ENCODE data around the gene SLC16A12. TPM values are rescaled to one million over a fixed set of nuclear protein-coding genes. Genes with fewer than 3 reads are reported as not detected.

The SLC16A12 gene
- total RNA-seq (38.8 TPM), polyA plus RNA-seq (ENCODE audit: insufficient read depth, low read depth, low replicate concordance) (19.0 TPM)
- long read RNA-seq, donor 1, result 0 reads
- long read RNA-seq, donor 2, result 0 reads
- long read RNA-seq, donor 3, full-length matches to known transcripts, result 1 of 1 reads
- long read RNA-seq, donor 3, partial matches to known transcripts, result 0 of 1 reads
- long read RNA-seq, donor 3, other reads (novel, unspliced or antisense), result 0 of 1 reads
- long read RNA-seq, donor 4, full-length matches to known transcripts, result 2 of 2 reads
- long read RNA-seq, donor 4, partial matches to known transcripts, result 0 of 2 reads
- long read RNA-seq, donor 4, other reads (novel, unspliced or antisense), result 0 of 2 reads
- long read RNA-seq, donor 5, full-length matches to known transcripts, result 1 of 1 reads
- long read RNA-seq, donor 5, partial matches to known transcripts, result 0 of 1 reads
- long read RNA-seq, donor 5, other reads (novel, unspliced or antisense), result 0 of 1 reads
- long read RNA-seq, donor 6, result 0 reads
- long read RNA-seq, donor 7, partial matches to known transcripts, result 6 of 25 reads
- long read RNA-seq, donor 7, other reads (novel, unspliced or antisense), result 19 of 25 reads
- long read RNA-seq, donor 8, result 0 reads
- long read RNA-seq, donor 9, partial matches to known transcripts, result 5 of 5 reads
- long read RNA-seq, donor 9, other reads (novel, unspliced or antisense), result 0 of 5 reads
- long read RNA-seq, donor 10, result 0 reads

DNA sequence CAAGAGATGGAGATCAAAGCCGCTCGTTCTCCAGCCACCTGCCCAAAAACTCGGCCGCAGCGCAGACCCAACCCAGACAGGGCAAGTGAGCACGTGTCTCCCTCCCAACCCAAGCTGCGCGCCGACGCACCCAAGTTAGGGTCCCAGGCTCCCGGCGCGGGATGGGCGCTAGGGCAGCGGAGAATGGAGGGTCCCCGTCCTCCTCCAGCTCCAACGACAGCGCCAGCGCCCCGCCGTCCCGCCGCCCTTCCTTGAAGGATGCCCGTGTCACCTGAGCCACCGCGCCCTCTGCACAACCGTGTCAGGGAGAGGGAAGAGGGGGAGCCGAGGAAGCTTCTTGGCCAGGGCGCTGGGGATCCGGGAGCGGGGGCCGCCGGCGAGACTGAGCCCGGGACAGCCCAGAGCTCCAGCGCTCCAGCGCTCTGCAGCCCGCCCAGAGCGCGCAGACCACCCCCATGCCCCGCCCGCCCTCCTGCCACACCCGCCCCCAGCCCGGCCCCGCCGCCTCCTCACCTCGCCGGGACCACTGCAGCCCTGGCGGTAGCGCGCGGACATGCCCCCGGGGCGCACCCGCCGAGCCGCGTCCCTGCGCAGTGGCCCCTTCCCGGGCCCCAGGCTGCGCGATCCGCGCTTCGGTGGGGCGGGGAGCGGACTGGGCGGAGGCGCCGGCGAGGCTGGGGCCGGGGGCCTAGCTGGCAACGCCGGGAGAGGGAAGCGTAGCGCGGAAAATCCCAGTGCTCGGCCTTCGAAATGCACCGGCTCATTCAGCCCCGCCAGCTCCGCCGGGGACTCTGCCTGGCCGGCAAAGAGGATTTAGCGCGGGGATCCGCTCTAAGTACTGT, at the start of gene SLC16A12:
Gene SLC16A12, minus strand, starts transcription at position 424 of the 842 bp plus-strand sequence. CDS start 73,016 bp downstream, outside the sequence.
- peaks cover 13% of the 10 kb centered on the region for H3K27me3 ChIP-seq (ENCODE audit: control insufficient read depth, insufficient read depth, low read length)
- no peak for FAIRE-seq

DNA sequence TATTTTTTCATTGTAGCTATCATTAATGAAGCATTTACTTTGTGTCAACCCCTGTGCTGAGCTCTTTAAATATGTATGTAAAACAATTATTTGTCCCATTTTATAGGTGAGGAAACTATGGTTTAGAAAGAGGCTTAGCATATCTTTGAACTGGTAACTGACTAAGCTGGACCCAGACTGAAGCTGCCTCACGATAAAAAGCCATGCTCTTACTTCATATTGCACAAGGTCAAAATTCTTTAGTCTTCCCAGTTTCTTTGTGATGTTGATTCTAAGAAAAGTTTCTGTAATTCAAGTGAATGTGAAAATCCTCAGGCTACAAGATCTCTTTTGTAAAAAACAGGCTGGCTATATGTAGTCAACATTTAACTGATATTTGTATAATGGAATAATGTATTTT, 46.6 kb upstream of the SLC16A12 start:
- Histone ChIP-seq H3K9ac (ENCODE audit: low read length in 3 of 3) (no peak overlapping the region), H3K27ac (ENCODE audit: low read depth in 2 of 2, low read length in 2 of 2) (no peak overlapping the region), H3K27me3 (ENCODE audit: control insufficient read depth, insufficient read depth, low read length) (no peaks in the 10 kb centered on the region), H3K9me3 (ENCODE audit: control insufficient read depth in 2 of 3, insufficient read depth in 1 of 3, low read length in 3 of 3) (no peaks in the 10 kb centered on the region), H3K36me3 (ENCODE audit: control insufficient read depth in 2 of 3, insufficient read depth in 3 of 3, low read length in 3 of 3) (peaks cover 0 to 5% (median 0%) of the 10 kb centered on the region in 3 donors), H3K4me1 (ENCODE audit: control insufficient read depth in 2 of 3, insufficient read depth in 2 of 3, low read depth in 1 of 3, low read length in 3 of 3) (no peaks in the 10 kb centered on the region), H3K4me3 (ENCODE audit: low read length in 3 of 3) (no peak overlapping the region)
- FAIRE-seq, result no peak
- intact Hi-C loops (cut with DNase I), result no loop called here
- TF ChIP-seq CTCF (IDR thresholded peaks at IDR 0.05; ENCODE audit: borderline replicate concordance, extremely low read depth, insufficient read depth), result no peak
- DNase-seq, result no peak

More for the DNA sequence above, at the start of gene SLC16A12:
- peaks cover 0 to 8% (median 5%) of the 10 kb centered on the region in 3 donors for H3K4me1 ChIP-seq (ENCODE audit: control insufficient read depth in 2 of 3, insufficient read depth in 2 of 3, low read depth in 1 of 3, low read length in 3 of 3)
- H3K36me3 ChIP-seq (ENCODE audit: control insufficient read depth in 2 of 3, insufficient read depth in 3 of 3, low read length in 3 of 3), result peaks cover 0 to 2% (median 0%) of the 10 kb centered on the region in 3 donors
- peak within 1 kb of the TSS; percentile 86 to 95 for H3K27ac ChIP-seq (ENCODE audit: low read depth in 2 of 2, low read length in 2 of 2)
- TF ChIP-seq CTCF (IDR thresholded peaks at IDR 0.05; ENCODE audit: borderline replicate concordance, extremely low read depth, insufficient read depth), result no peak
- peak within 1 kb of the TSS; percentile 33 to 73 (median 64) for H3K4me3 ChIP-seq (ENCODE audit: low read length in 3 of 3)
- intact Hi-C loops (cut with DNase I), result no loop called here
- no peaks in the 10 kb centered on the region for H3K9me3 ChIP-seq (ENCODE audit: control insufficient read depth in 2 of 3, insufficient read depth in 1 of 3, low read length in 3 of 3)
- DNase-seq, result peak; percentile 66 to 79 (median 74)
- peak within 1 kb of the TSS in 2 of 3 donors; percentile 43 to 68 for H3K9ac ChIP-seq (ENCODE audit: low read length in 3 of 3)

DNA sequence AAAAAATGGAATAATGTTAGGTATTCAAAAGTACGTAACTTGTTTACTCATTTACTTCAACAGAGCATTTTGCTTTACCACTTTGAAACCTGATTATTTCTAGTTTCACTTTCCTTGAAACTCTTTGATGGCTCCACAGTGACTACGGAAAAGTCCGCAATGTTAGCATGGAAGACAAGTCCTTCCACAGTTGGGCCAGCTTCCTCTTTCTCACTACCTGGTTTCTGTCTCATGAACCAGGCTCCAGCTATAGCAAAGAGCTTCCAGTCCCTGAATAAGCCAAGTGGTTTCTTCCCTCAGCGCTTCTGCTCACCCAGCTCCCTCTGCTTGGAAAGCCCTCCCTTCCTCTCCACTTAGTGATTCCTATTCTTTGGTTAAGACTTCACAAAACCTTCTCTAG, 44.8 kb upstream of the SLC16A12 start:
- no peaks in the 10 kb centered on the region for H3K27me3 ChIP-seq (ENCODE audit: control insufficient read depth, insufficient read depth, low read length)
- H3K36me3 ChIP-seq (ENCODE audit: control insufficient read depth in 2 of 3, insufficient read depth in 3 of 3, low read length in 3 of 3), result peaks cover 0 to 3% (median 0%) of the 10 kb centered on the region in 3 donors
- no peak overlapping the region for H3K9ac ChIP-seq (ENCODE audit: low read length in 3 of 3)
- intact Hi-C loops (cut with DNase I), result no loop called here
- no peaks in the 10 kb centered on the region for H3K9me3 ChIP-seq (ENCODE audit: control insufficient read depth in 2 of 3, insufficient read depth in 1 of 3, low read length in 3 of 3)
- no peak overlapping the region for H3K4me3 ChIP-seq (ENCODE audit: low read length in 3 of 3)
- FAIRE-seq (no peak), DNase-seq (no peak)
- H3K4me1 ChIP-seq (ENCODE audit: control insufficient read depth in 2 of 3, insufficient read depth in 2 of 3, low read depth in 1 of 3, low read length in 3 of 3), result no peaks in the 10 kb centered on the region
- TF ChIP-seq CTCF (IDR thresholded peaks at IDR 0.05; ENCODE audit: borderline replicate concordance, extremely low read depth, insufficient read depth), result no peak
- no peak overlapping the region for H3K27ac ChIP-seq (ENCODE audit: low read depth in 2 of 2, low read length in 2 of 2)
